Tongue (tissue), 2 donors: ENCODE data around the gene CPT1A. TPM values are rescaled to one million over a fixed set of nuclear protein-coding genes. Genes with fewer than 3 reads are reported as not detected.
A peak's percentile ranks its signal among the peaks of the same experiment; 100 is the strongest.

ENCODE experiments used
- DNase-seq: peaks from one replicate; pipeline ENCODE4 v3.0.0-alpha.2; 2015
- total RNA-seq: library from RNA; depleted of rRNA; stranded (reverse); fragments of >200 nt; gene quantifications from one replicate; pipeline ENCODE4 v1.2.3, GENCODE V29; 2014

CPT1A gene
- total RNA-seq, 1 donor from 2014 or later, result 14.2 TPM

- no peak for DNase-seq
Observed at GRCh38 chr11:68796801-68797200, 44.9 kb downstream of the CPT1A start.

- no peak for DNase-seq
Observed at GRCh38 chr11:68792400-68792966, 49.2 kb downstream of the CPT1A start.

- no peak for DNase-seq
Observed at GRCh38 chr11:68784653-68785052, 57.1 kb downstream of the CPT1A start.

- no peak for DNase-seq
Observed at GRCh38 chr11:68783216-68783821, 58.4 kb downstream of the CPT1A start.

GRCh38 chr11:68782711-68783110 lies 59.0 kb downstream of the CPT1A start:
- DNase-seq, result no peak

DNA sequence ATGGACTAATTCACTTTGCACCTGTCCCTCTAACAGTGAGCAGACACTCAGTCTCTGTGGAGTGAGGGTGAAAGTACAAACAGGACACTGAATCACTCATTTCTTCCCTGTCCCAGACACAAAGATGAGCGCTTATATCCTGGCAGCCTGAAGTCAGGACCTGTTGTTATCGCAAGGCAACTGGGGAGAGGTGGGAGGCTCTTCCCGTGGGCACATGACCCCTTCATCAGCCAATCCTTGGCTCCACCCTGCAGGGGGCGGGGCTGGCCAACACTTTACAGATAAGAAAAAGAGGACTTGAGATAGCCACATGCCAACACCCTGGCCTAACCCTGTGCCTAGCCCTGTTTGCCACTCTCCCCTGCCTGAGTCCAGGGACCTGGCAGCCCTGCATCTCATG lies 60.9 kb downstream of the CPT1A start:
- no peak for DNase-seq

- DNase-seq, result no peak
Observed at GRCh38 chr11:68778205-68778604, 63.5 kb downstream of the CPT1A start.

- no peak for DNase-seq
Observed at GRCh38 chr11:68776442-68777235, 65.1 kb downstream of the CPT1A start.

DNA sequence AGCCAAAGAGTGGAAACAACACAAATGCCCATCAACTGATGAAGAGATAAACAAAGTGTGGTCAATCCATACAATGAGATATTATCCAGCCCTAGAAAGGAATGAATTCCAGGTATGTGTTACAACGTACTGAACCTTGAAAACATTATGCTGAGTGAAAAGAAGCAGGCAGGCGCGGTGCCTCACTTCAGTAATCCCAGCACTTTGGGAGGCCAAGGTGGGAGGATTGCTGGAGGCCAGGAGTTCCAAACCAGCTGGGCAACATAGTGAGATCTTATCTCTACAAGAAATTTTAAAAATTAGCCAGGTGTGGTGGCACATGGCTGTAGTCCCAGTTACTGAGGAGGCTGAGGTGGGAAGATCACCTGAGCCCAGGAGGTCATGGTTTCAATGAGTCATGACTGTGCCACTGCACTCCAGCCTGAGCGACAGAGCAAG lies 65.7 kb downstream of the CPT1A start:
- no peak for DNase-seq

DNA sequence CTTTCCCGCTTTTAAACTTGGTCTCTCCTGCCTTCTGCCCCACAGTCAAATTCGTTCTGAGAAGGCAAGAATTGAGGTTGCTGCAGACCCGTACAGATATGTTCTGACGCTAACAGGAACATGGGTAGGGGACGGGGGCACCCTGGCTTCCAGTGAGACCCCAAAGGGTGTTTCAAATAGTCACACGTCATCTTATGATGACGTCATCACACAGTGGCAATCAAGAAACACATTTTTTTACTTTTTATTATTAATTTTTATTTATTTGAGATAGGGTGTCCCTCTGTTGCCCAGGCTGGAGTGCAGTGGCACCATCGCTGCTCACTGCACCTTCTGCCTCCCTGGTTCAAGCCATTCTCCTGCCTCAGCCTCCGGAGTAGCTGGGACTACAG lies 67.5 kb downstream of the CPT1A start:
- no peak for DNase-seq

- DNase-seq, result peak; percentile 38
Observed at GRCh38 chr11:68773521-68774193, 68.1 kb downstream of the CPT1A start.

DNA sequence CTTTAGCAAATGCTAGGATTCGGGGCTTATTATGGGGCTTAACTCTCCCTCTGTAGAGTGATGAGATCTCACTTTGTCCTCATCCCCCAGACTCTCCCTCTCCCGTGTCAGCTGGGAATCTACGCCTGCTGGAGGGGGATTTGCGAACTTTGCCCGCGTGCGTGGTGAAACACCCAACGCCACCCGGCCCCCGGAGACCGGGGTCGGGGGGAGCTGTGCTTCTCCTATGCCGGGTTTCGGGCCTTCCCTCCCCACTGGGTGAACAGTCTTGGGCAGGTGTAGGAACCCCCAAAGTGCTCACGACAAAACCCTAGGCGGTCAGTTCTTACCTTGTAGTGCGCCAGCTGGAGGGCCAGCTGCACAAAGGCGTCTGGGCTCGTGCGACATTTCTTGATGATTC lies 68.8 kb downstream of the CPT1A start:
- DNase-seq, result no peak

GRCh38 chr11:68770781-68771180 lies 70.9 kb downstream of the CPT1A start:
- no peak for DNase-seq

DNA sequence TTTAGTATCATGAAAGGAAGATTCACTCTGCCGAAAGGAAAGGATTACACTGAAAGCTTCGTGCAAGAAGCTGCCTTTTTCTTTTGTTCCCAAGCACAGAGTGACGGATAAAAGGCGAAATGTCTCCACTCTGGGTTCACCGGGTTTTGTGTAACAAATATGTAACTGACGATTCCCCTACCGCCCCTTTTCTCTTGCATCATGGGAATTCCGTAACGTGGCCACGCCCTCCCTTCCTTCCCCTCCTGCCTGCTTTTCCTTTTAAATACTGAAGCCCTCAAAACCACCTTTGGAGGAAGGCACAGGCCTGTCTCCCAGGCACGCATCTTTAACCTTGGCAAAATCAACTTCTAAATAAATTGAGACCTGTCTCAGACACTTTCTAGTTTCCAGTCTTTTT lies 74.0 kb downstream of the CPT1A start:
- no peak for DNase-seq

DNA sequence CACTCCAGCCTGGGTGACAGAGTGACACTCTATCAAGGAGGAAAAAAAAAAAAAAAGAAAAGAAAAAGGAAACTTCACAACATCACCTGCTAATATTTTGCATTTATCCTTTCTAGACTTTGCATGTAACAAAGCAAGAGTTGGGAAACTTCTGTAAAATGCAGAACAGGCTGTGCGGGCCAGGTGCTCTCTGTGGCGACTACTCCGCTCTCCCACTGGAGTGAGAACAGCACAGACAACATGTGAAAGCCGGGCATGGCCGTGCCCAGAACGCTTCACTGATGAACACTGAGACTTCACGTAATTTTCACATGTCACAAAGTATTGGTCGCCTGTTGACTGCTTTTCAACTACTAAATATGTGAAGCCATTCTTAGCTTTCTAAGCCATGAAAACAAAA lies 74.9 kb downstream of the CPT1A start:
- no peak for DNase-seq

- no peak for DNase-seq
Observed at GRCh38 chr11:68764746-68765145, 77.0 kb downstream of the CPT1A start.

DNA sequence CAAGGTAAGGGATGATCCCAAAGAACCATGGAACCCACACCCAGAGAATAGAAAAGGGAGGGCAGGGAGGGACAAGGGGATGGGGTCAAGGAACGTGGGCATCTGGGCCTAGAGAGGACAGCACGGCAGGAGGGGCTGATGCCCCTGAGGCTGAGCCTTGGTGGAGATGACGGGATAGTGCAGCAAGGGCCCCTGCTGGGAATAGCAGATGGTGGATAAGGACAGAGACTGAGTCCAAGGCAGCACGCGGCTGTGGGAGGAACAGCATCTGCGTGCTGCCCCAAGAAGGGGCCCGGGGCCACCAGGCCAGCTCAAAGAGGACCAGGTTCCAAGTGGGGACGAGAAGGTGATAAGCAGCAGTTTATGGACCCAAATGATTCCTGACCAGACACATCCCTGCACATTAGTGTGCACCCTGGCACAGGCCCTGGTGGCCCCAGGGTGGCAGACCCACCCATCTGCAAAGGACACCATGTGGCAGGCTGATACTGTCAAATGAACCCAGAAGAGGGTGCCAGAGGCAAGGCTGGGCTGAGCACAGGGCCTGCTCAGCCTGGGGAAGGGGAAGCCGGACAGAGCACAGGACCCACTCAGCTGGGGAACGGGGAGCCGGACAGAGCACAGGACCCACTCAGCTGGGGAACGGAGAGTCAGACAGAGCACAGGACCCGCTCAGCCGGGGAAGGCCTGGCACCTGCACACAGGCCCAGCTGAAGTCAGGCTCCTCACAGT lies 77.6 kb downstream of the CPT1A start:
- no peak for DNase-seq

GRCh38 chr11:68763181-68763721 lies 78.5 kb downstream of the CPT1A start:
- no peak for DNase-seq

- DNase-seq, result no peak
Observed at GRCh38 chr11:68762481-68762880, 79.2 kb downstream of the CPT1A start.

- no peak for DNase-seq
Observed at GRCh38 chr11:68761801-68762200, 79.9 kb downstream of the CPT1A start.

DNA sequence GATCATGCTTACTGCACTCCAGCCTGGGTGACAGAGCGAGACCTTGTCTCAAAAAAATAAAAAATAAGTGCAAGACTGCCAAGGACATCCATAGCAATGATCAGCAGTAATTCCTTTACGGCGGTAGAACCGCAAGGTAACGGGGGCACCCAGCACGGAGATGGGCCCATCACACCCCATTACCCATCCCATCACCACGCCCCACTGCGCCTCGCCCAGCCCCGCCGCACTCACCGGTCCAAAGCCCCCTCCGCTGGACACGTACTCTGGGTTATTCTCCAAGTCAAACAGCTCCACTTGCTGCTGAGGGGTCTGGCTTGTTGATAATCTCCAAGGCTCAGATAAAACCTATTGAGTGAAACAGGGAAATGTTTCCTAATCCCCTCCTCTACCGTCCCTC lies 81.7 kb downstream of the CPT1A start:
- DNase-seq, result no peak

- no peak for DNase-seq
Observed at GRCh38 chr11:68757711-68758110, 84.0 kb downstream of the CPT1A start.
